ENCODE measurements around the gene LGR6. TPM values are rescaled to one million over a fixed set of nuclear protein-coding genes. Genes with fewer than 3 reads are reported as not detected.

Gene LGR6
- total and polyA plus RNA-seq, 2 of the 4 experiments (the other 2 are of a cell fraction): not detected

DNA sequence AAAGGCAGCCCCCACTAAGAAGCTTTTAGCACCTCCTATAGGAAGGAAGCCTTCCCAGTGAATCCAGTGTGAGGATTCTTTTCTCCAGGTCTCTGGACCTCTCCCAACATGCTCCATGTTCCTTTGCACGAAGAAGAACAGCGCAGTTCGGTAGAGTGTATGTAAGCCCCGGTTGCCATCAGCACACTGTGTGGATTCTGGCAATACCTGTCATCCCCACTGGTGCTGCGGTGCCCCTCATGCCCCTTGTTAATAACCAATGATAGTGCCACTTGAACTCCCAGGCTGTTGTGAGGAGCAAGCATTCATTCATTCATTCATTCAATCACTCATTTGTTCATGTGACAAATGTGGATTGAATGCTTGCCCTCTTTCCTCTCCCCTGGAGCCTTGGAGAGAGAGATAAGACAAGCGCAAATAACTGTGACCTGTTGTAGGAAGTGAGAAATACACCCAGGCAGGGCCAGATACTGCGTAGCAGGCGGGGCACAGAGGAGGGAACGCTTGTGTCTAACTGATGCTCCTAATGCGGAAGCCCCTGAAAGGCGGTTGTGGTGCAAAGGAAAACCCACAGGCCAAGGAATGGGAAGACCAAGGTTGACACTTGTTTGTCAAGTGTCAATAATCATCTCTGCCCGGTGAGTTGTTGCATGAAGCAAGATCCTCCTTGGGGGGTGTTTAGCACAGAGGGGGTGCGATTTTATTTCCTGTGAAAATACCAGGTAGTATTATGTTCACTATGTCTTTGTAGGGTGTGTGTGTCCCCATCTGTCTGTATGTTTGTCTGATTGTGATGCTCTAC, 9.8 kb downstream of the LGR6 start:
- no peak overlapping the region for H4K91ac ChIP-seq (ENCODE audit: insufficient read depth, low read depth, low read length)
- no peaks in the 10 kb centered on the region for H3K4me1 ChIP-seq (ENCODE audit: control insufficient read depth, insufficient read depth, low read length)
- WGBS, 2 experiments (ENCODE audit: extremely low coverage in 2 of 2, insufficient read length in 1 of 2): 87% methylated on average over 9 of the region's 13 CpGs; no CpG with 5 or more reads in 1 of the 2 experiments
- H3K18ac ChIP-seq (ENCODE audit: low read depth, low read length): no peak overlapping the region
- no peak overlapping the region for H3K9ac ChIP-seq (ENCODE audit: low read depth, low read length)
- dilution Hi-C loops (cut with HindIII; ENCODE audit: low sequenced_read_pairs, unreplicated experiment) (no loop called here), intact Hi-C loops (cut with micrococcal nuclease) (no loop called here), in situ Hi-C loops (cut with MboI; ENCODE audit: low sequenced_read_pairs) (loop anchor here (5.0 kb wide), 1 partner anchor 109 kb away; no protein-coding TSS in a partner anchor)
- no peak for DNase-seq
- ATAC-seq (ENCODE audit: low read depth): no peak
- H3K4me3 ChIP-seq (ENCODE audit: insufficient read depth, low read depth, low read length): no peak overlapping the region
- no peak overlapping the region for H2AK9ac ChIP-seq (replicated peaks; ENCODE audit: low read depth, low read length, poor library complexity)
- no peak overlapping the region for H3K4ac ChIP-seq (ENCODE audit: low read depth, low read length)
- no TSS peak for BruUV-seq (replicated peaks)
- no peak overlapping the region for H3K27ac ChIP-seq (ENCODE audit: insufficient read depth, low read length)
- H3K79me1 ChIP-seq (ENCODE audit: low read depth in 1 of 2, low read length in 2 of 2): no peaks in the 10 kb centered on the region
- no peak overlapping the region for H2AFZ ChIP-seq (replicated peaks; ENCODE audit: low read length, poor library complexity)
- TF ChIP-seq MAFK (IDR thresholded peaks at IDR 0.05; ENCODE audit: low read depth, low read length) (no peak), MXI1 (IDR thresholded peaks at IDR 0.05; ENCODE audit: borderline replicate concordance, low read depth, low read length) (no peak), MAZ (IDR thresholded peaks at IDR 0.05; ENCODE audit: borderline replicate concordance, low read depth, low read length) (no peak), RFX5 (IDR thresholded peaks at IDR 0.05; ENCODE audit: low read depth, low read length) (no peak), NFE2L2 (IDR thresholded peaks at IDR 0.05; ENCODE audit: low read depth, low read length) (no peak), ELK1 (IDR thresholded peaks at IDR 0.05; ENCODE audit: borderline replicate concordance, low read depth, low read length) (no peak)
- no peak overlapping the region for H2BK20ac ChIP-seq (ENCODE audit: low read depth, low read length)
- H2BK120ac ChIP-seq (ENCODE audit: low read depth, low read length): no peak overlapping the region
- H3K36me3 ChIP-seq (ENCODE audit: control insufficient read depth, insufficient read depth, low read length): no peaks in the 10 kb centered on the region
- H2AK5ac ChIP-seq (ENCODE audit: low read depth, low read length): no peak overlapping the region
- H4K8ac ChIP-seq (ENCODE audit: low read depth in 2 of 2, low read length in 2 of 2): no peak overlapping the region
- no peaks in the 10 kb centered on the region; the same call in 1 of the 2 replicates for H3K9me3 ChIP-seq (ENCODE audit: control insufficient read depth, insufficient read depth, low read length)
- POLR2A ChIA-PET (ENCODE audit: unreplicated experiment): no interaction called here
- no peak overlapping the region for H3K56ac ChIP-seq (ENCODE audit: extremely low read depth, insufficient read depth, low read length)
- H4K5ac ChIP-seq (ENCODE audit: low read depth, low read length): no peak overlapping the region
- H3K9me1 ChIP-seq (ENCODE audit: insufficient read depth, low read length): no peaks in the 10 kb centered on the region
- H4K20me1 ChIP-seq (ENCODE audit: insufficient read depth, low read length): no peaks in the 10 kb centered on the region
- H3K23ac ChIP-seq (ENCODE audit: low read depth, low read length): no peak overlapping the region
- CTCF ChIA-PET: no interaction called here
- H2BK15ac ChIP-seq (ENCODE audit: low read depth, low read length): no peak overlapping the region
- H3K4me2 ChIP-seq (ENCODE audit: low read depth, low read length): no peak overlapping the region
- H3K27me3 ChIP-seq (ENCODE audit: control insufficient read depth, insufficient read depth, low read length): peaks cover 48% of the 10 kb centered on the region
- no peak overlapping the region for H3K14ac ChIP-seq (replicated peaks; ENCODE audit: low read depth, low read length)
- no peak overlapping the region for H2BK5ac ChIP-seq (ENCODE audit: low read depth, low read length, poor library complexity, severe bottlenecking)
